HepG2 (cell line): ENCODE results near the gene PRSS27. TPM values are rescaled to one million over a fixed set of nuclear protein-coding genes. Genes with fewer than 3 reads are reported as not detected.

Source experiments
- ATAC-seq: fragments of 200-7000 bp; cut with Tn5 transposase; 3 replicates; pipeline ENCODE4 v1.9.1; 2020; ENCODE audit warnings: mild to moderate bottlenecking, moderate library complexity
- BruUV-seq: library from RNA; stranded (reverse); fragments of 400-500 nt; replicated peaks from 2 replicates; lab custom pipeline; 2021; lab: Mats Ljungman, UMichigan
- CTCF ChIA-PET: fragments of 300-600 bp; formaldehyde crosslinking; extraction: SDS; loops from one replicate; lab custom pipeline; 2021; ENCODE audit warnings: low total read pairs, inconsistent platforms, low intra/inter-chr PET ratio; lab: Yijun Ruan, JAX
- POLR2A ChIA-PET: fragments of 350-600 bp; sonication (Branson Sonifier 250); formaldehyde crosslinking; loops from one replicate; lab custom pipeline; 2020; ENCODE audit warnings: antibody characterized with exemption, inconsistent platforms; lab: Yijun Ruan, JAX
- DNase-seq: peaks from one replicate; pipeline ENCODE4 v3.0.0-alpha.2; 2015; ENCODE audit warnings: low spot score
- FAIRE-seq: peaks from 3 replicates; lab custom pipeline; 2011; peaks lifted over from hg19 to GRCh38; lab: Jason Lieb, UNC
- H2AFZ ChIP-seq: one replicate; pipeline ENCODE4 v1.6.1; 2011; ENCODE audit warnings: low read length, inconsistent platforms
- H3K27ac ChIP-seq: fragments of 300-600 bp; 3 replicates; pipeline ENCODE4 v1.8.0; 2011; ENCODE audit warnings: mixed run types, mild to moderate bottlenecking, mixed read lengths, low read length, inconsistent platforms; ENCODE audit not compliant: insufficient read depth; ENCODE audit errors: extremely low read length
- H3K27me3 ChIP-seq, 2 experiments: fragments of 200-600 bp in 1 of 2; 2 replicates in 1 of 2; 3 replicates in 1 of 2; pipeline versions ENCODE4 v1.6.0 to v1.8.0; 2011; ENCODE audit warnings: low read length in 2 of 2, mild to moderate bottlenecking in 2 of 2, moderate library complexity in 2 of 2, inconsistent platforms in 1 of 2; ENCODE audit not compliant: insufficient read depth in 2 of 2, control insufficient read depth in 1 of 2
- H3K36me3 ChIP-seq, 2 experiments: fragments of 200-600 bp in 1 of 2; replicated peaks in 1 of 2; 2 replicates in 1 of 2; 3 replicates in 1 of 2; pipeline versions ENCODE4 v1.5.1 to v1.8.0; 2011; ENCODE audit warnings: low read length in 2 of 2, inconsistent platforms in 1 of 2; ENCODE audit not compliant: insufficient read depth in 2 of 2, control insufficient read depth in 1 of 2
- H3K4me1 ChIP-seq: 2 replicates; pipeline ENCODE4 v1.5.1; 2012; ENCODE audit warnings: low read length, inconsistent platforms; ENCODE audit not compliant: insufficient read depth
- H3K4me2 ChIP-seq: 2 replicates; pipeline ENCODE4 v1.6.0; 2011; ENCODE audit warnings: low read depth, low read length, inconsistent platforms
- H3K4me3 ChIP-seq, 3 experiments: fragments of 200-600 bp in 1 of 3; sonication (generic), shearing (Covaris generic) in 1 of 3; replicated peaks in 1 of 3; 2 replicates each; pipeline ENCODE4 v1.5.1; 2011 to 2016; ENCODE audit warnings: low read length in 3 of 3, inconsistent platforms in 2 of 3, low read depth in 2 of 3, mild to moderate bottlenecking in 2 of 3, control low read depth in 1 of 3, mixed read lengths in 1 of 3; ENCODE audit not compliant: insufficient read depth in 1 of 3
- H3K79me2 ChIP-seq: one replicate; pipeline ENCODE4 v1.6.1; 2011; ENCODE audit warnings: low read length, inconsistent platforms; ENCODE audit not compliant: insufficient read depth
- H3K9ac ChIP-seq: 2 replicates; pipeline ENCODE4 v1.6.0; 2011; ENCODE audit warnings: mild to moderate bottlenecking, low read depth, low read length, inconsistent platforms; ENCODE audit not compliant: insufficient read depth
- H3K9me3 ChIP-seq: 2 replicates; pipeline ENCODE4 v1.5.1; 2012; ENCODE audit warnings: mild to moderate bottlenecking, low read length
- H4K20me1 ChIP-seq: 2 replicates; pipeline ENCODE4 v1.6.0; 2011; ENCODE audit warnings: inconsistent platforms, mild to moderate bottlenecking, low read length, moderate library complexity; ENCODE audit not compliant: insufficient read depth
- AGO2 ChIP-seq: fragments of 200-400 bp; formaldehyde crosslinking; optimal IDR thresholded peaks from 2 replicates; pipeline ENCODE3; 2017; ENCODE audit warnings: mild to moderate bottlenecking, low read depth, low read length, moderate library complexity
- AKAP8 ChIP-seq: sonication (generic); formaldehyde crosslinking; IDR thresholded peaks from 2 replicates; pipeline ENCODE4 v1.5.1; 2020; ENCODE audit warnings: mild to moderate bottlenecking, missing genetic modification reagents
- HMG20B ChIP-seq: conservative IDR thresholded peaks from 2 replicates; pipeline ENCODE4 v1.6.1; 2016; ENCODE audit warnings: missing genetic modification reagents, missing compliant biosample characterization
- HNRNPK ChIP-seq: fragments of 200-400 bp; formaldehyde crosslinking; IDR thresholded peaks from 2 replicates; pipeline ENCODE4 v1.6.1; 2018; ENCODE audit warnings: low read length, low read depth, moderate library complexity, mild to moderate bottlenecking; ENCODE audit not compliant: poor library complexity, severe bottlenecking
- PCBP2 ChIP-seq: fragments of 200-400 bp; formaldehyde crosslinking; optimal IDR thresholded peaks from 2 replicates; pipeline ENCODE3; 2018; ENCODE audit warnings: low read length, low read depth; ENCODE audit not compliant: poor library complexity, severe bottlenecking
- PHF21A ChIP-seq: sonication (generic); formaldehyde crosslinking; IDR thresholded peaks from 2 replicates; pipeline ENCODE4 v1.5.0; 2020; ENCODE audit warnings: mild to moderate bottlenecking, missing genetic modification reagents
- POLR2AphosphoS2 ChIP-seq: IDR thresholded peaks from 2 replicates; pipeline ENCODE4 v1.6.1; 2011; ENCODE audit warnings: low read depth, low read length, improper control_type of control experiment
- RBFOX2 ChIP-seq: fragments of 200-400 bp; formaldehyde crosslinking; IDR thresholded peaks from 2 replicates; pipeline ENCODE4 v1.6.1; 2017; ENCODE audit warnings: low read depth, mild to moderate bottlenecking, low read length
- YY1 ChIP-seq: IDR thresholded peaks from 2 replicates; pipeline ENCODE4 v1.6.1; 2011; ENCODE audit warnings: low read length, low read depth, moderate library complexity, mild to moderate bottlenecking; ENCODE audit not compliant: insufficient read depth, insufficient replicate concordance
- ZBTB33 ChIP-seq: sonication (generic); formaldehyde crosslinking; IDR thresholded peaks from 2 replicates; pipeline ENCODE4 v1.4.0; 2020; ENCODE audit warnings: missing genetic modification reagents
- ZBTB38 ChIP-seq: sonication (generic); formaldehyde crosslinking; IDR thresholded peaks from 2 replicates; pipeline ENCODE4 v1.5.1; 2020; ENCODE audit warnings: mild to moderate bottlenecking, missing genetic modification reagents
- ZFX ChIP-seq: sonication (generic); formaldehyde crosslinking; IDR thresholded peaks from 2 replicates; pipeline ENCODE4 v1.4.0; 2020; ENCODE audit warnings: mild to moderate bottlenecking, low read depth, missing genetic modification reagents, moderate library complexity
- ZNF460 ChIP-seq: sonication (generic); formaldehyde crosslinking; IDR thresholded peaks from 2 replicates; pipeline ENCODE4 v1.5.1; 2020; ENCODE audit warnings: missing genetic modification reagents, mild to moderate bottlenecking, borderline replicate concordance
- ZNF687 ChIP-seq: sonication (generic); formaldehyde crosslinking; IDR thresholded peaks from 2 replicates; pipeline ENCODE4 v1.5.1; 2020; ENCODE audit warnings: mild to moderate bottlenecking, missing genetic modification reagents, moderate library complexity
- WGBS: methylation state at CpG from one replicate; pipeline ENCODE4 v1.1.6; 2017; ENCODE audit warnings: low lambda C conversion rate; 5-methylcytosine and 5-hydroxymethylcytosine counted together
- in situ Hi-C: cut with HindIII; loops from 2 replicates; pipeline ENCODE4 v1.10.0; 2017; ENCODE audit warnings: low pct_unique_long_range_greater_than_20kb; ENCODE audit not compliant: extremely low pct_ligation_motif_present
- intact Hi-C: fragments of 100-400 bp; cut with micrococcal nuclease; formaldehyde crosslinking; loops from one replicate; pipeline ENCODE4 v1.10.0; 2022; ENCODE audit not compliant: unreplicated experiment
- polyA plus RNA-seq, 8 experiments: library from polyadenylated mRNA; depleted of rRNA in 3 of 8; stranded (reverse) in 7 of 8; unstranded in 1 of 8; fragments of >200 nt; fragmentation: Illumina TruSeq in 4 of 8; extraction: Trizol in 4 of 8; gene quantifications; 2 replicates each; pipeline versions ENCODE4 v1.2.1 to v1.2.3, GENCODE V29; 2011 to 2016; ENCODE audit warnings: low read depth in 4 of 8, missing spikeins in 1 of 8, mixed read lengths in 1 of 8; ENCODE audit not compliant: insufficient read depth in 1 of 8
- total RNA-seq, 5 experiments: library from RNA; depleted of rRNA; stranded (reverse); fragments of >200 nt; fragmentation: Illumina TruSeq; extraction: Trizol; gene quantifications; 2 replicates each; pipeline ENCODE4 v1.2.3, GENCODE V29; 2016; ENCODE audit warnings: low read depth in 1 of 5

Gene PRSS27
- total and polyA plus RNA-seq, 2 of the 13 experiments (the other 11 are each of a cell fraction or from before 2014, with no cell fraction given) = 0.20 to 0.73 TPM

- Histone ChIP-seq H2AFZ (no peak overlapping the region), H3K4me1 (peaks cover 27% of the 10 kb centered on the region), H3K9ac (no peak overlapping the region), H3K9me3 (no peaks in the 10 kb centered on the region), H3K36me3 (peaks cover 24 to 53% of the 10 kb centered on the region in 2 experiments), H3K4me3 (no peak overlapping the region; a peak in 1 of 6 replicates), H4K20me1 (peaks cover 56% of the 10 kb centered on the region), H3K27me3 (no peaks in the 10 kb centered on the region; a peak in 1 of 5 replicates), H3K27ac (no peak overlapping the region), H3K4me2 (0 out of 2 replicates have a peak overlapping the region, but pooled peaks have one; percentile 92), H3K79me2 (peaks cover 73% of the 10 kb centered on the region)
- ATAC-seq = no peak
- no peak for FAIRE-seq
- 93% methylated on average over 27 of the region's 30 CpGs for WGBS
- DNase-seq = no peak
- CTCF ChIA-PET = no interaction called here
- TF ChIP-seq RBFOX2 (peak; percentile 82), ZBTB33 (CRISPR knock-in tag) (peak; percentile 30; the same call in 1 of the 2 replicates), HNRNPK (peak; percentile 66), YY1 (no peak), PCBP2 (peak; percentile 20), ZNF687 (CRISPR knock-in tag) (peak; percentile 18; the same call in 1 of the 2 replicates), HMG20B (CRISPR knock-in tag) (no peak), ZNF460 (CRISPR knock-in tag) (no peak), ZBTB38 (CRISPR knock-in tag) (peak; percentile 59; the same call in 1 of the 2 replicates), AGO2 (peak; percentile 94), ZFX (CRISPR knock-in tag) (no peak), PHF21A (CRISPR knock-in tag) (no peak), AKAP8 (CRISPR knock-in tag) (0 out of 2 replicates have a peak, but pooled peaks have one; percentile 30), POLR2AphosphoS2 (0 out of 2 replicates have a peak, but pooled peaks have one; percentile 50)
- POLR2A ChIA-PET = interaction anchor here (0.6 kb wide), 1 partner anchor 306 kb away, joined by 3 read pairs; no protein-coding TSS in a partner anchor
- no TSS peak for BruUV-seq
- in situ Hi-C loops = no loop called here
- intact Hi-C loops = no loop called here
Measured at GRCh38 chr16:2756288-2757015, 36.4 kb upstream of the PRSS27 start.
